ENCODE results near the gene RCL1.
"Not testable (repeated sequence)": the region's sequence is repeated elsewhere in the genome, so short reads cannot be mapped to it uniquely, and the experiment has no call there.

Gene RCL1

GRCh38 chr9:4792572-4793458 is at the start of gene RCL1:
RCL1 (plus strand) TSS chr9:4792944; CDS start chr9:4793092, 148 bp downstream.
- TF ChIP-seq, protein P1, sequence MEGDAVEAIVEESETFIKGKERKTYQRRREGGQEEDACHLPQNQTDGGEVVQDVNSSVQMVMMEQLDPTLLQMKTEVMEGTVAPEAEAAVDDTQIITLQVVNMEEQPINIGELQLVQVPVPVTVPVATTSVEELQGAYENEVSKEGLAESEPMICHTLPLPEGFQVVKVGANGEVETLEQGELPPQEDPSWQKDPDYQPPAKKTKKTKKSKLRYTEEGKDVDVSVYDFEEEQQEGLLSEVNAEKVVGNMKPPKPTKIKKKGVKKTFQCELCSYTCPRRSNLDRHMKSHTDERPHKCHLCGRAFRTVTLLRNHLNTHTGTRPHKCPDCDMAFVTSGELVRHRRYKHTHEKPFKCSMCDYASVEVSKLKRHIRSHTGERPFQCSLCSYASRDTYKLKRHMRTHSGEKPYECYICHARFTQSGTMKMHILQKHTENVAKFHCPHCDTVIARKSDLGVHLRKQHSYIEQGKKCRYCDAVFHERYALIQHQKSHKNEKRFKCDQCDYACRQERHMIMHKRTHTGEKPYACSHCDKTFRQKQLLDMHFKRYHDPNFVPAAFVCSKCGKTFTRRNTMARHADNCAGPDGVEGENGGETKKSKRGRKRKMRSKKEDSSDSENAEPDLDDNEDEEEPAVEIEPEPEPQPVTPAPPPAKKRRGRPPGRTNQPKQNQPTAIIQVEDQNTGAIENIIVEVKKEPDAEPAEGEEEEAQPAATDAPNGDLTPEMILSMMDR (IDR thresholded peaks at IDR 0.05; ENCODE audit: control insufficient read depth, extremely low read depth, insufficient read depth) = no peak
- peak within 1 kb of the TSS; percentile 76 for H3K4me3 ChIP-seq (ENCODE audit: low read depth, low read length)
- DNase-seq (ENCODE audit: low read depth) = peak; percentile 86

GRCh38 chr9:4743131-4743875 is 49.4 kb upstream of the RCL1 start:
- DNase-seq (ENCODE audit: low read depth) = no peak
- H3K4me3 ChIP-seq (ENCODE audit: low read depth, low read length) = no peak overlapping the region
- TF ChIP-seq, protein P1 (IDR thresholded peaks at IDR 0.05; ENCODE audit: control insufficient read depth, extremely low read depth, insufficient read depth) = no peak

DNA sequence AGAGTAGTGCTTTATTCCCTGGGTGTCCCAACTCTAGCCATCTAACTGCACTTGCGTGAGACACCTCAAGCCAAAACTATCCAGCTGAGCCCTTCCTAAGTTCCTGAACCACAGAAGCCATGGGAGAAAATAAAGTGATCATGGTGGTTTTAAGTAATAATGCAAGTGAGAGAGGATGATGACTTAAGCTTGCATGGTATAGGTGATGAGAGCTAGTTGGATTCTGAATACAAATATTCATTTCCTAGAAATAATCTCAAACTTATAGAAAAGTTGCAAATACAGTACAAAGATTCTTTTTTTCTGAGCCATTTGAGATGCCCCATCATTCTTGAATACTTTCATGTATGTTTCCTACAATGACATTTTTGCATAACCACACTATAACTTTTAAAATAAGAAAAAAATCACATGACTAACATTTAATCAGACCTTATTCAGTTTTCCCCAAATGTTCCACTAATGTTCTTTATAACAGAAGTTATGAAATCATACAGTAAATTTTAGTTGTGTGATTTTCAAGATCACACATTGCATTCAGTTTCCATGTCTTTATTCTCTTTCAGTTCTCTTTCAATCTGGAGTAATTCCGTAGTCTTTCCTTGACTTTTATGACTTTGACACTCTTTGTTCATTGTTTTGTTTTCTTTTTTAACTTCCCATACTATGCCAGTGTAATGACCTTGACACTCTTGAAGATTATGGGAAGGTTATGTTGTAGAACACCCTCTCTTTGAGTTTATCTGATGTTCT is 46.3 kb upstream of the RCL1 start:
- TF ChIP-seq, protein P1 (IDR thresholded peaks at IDR 0.05; ENCODE audit: control insufficient read depth, extremely low read depth, insufficient read depth) = no peak
- DNase-seq (ENCODE audit: low read depth) = no peak
- no peak overlapping the region for H3K4me3 ChIP-seq (ENCODE audit: low read depth, low read length)

DNA sequence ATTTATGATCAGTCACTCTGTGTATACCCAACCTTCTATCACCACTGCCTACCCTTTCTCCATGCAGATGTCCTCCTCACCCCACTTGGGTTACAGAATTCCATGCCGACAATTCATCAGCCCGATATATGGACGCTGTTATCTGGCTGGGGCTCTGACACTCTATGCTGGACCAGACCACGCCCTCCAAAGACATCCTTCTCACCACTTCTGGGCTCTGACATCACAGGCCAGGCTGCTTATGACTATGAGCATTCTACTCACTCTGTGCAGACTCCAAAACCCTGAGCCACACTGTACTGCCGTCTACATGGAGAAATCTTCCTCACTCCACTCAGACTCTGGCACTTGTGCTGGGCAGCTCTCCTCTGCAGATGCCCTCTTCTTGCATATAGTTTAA is 44.1 kb upstream of the RCL1 start:
- no peak for DNase-seq (ENCODE audit: low read depth)
- H3K4me3 ChIP-seq (ENCODE audit: low read depth, low read length) = no peak overlapping the region
- TF ChIP-seq, protein P1 (IDR thresholded peaks at IDR 0.05; ENCODE audit: control insufficient read depth, extremely low read depth, insufficient read depth) = no peak

DNA sequence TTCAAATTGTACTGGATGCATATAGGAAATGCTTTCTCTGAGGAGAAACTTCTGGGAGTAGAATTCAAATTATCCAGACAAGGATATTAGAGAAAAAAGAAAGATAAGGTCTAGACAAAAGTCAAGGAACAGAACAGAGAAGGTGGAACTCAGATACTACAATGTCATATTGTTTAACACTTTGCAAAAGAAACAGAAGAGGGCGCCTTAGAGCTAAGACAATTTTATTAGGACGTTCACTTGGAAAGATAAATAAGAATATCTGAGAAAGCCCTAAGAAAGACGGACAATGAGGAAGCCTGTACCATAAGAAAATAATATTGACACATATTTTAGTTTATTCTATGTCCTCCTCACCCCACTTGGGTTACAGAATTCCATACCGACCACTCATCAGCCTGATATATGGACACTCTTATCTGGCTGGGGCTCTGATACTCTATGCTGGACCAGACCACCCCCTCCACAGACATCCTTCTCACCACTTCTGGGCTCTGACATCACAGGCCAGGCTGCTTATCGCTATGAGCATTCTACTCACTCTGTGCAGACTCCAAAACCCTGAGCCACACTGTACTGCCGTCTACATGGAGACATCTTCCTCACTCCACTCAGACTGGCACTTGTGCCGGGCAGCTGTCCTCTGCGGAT is 42.6 kb upstream of the RCL1 start:
- no peak for DNase-seq (ENCODE audit: low read depth)
- TF ChIP-seq, protein P1 (IDR thresholded peaks at IDR 0.05; ENCODE audit: control insufficient read depth, extremely low read depth, insufficient read depth) = peak; percentile 69
- no peak overlapping the region for H3K4me3 ChIP-seq (ENCODE audit: low read depth, low read length)

DNA sequence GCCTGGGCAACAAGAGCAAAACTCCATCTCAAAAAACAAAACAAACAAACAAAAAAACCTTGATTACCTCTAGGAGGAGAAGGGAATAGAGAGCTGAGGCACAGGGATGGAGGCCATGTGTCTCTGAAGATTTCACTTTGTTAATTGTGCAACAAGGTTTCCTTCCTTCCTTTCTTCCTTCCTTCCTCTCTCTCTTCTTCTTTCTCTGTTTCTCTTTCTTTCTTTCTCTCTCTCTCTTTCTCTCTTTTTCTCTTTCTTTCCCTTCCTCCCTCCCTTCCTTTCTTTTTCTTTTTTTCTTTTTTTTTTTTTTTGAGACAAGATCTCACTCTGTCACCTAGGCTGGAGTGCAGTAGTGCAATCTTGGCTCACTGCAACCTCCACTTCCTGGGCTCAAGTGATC is 38.2 kb upstream of the RCL1 start:
- not testable (repeated sequence) for H3K4me3 ChIP-seq (ENCODE audit: low read depth, low read length); DNase-seq (ENCODE audit: low read depth)
